Vagina (tissue), 2 donors: ENCODE data around the gene GORASP1. TPM values are rescaled to one million over a fixed set of nuclear protein-coding genes. Genes with fewer than 3 reads are reported as not detected.
A peak's percentile ranks its signal among the peaks of the same experiment; 100 is the strongest.

Experiments
- DNase-seq, 2 donors: peaks; one replicate each; pipeline ENCODE4 v3.0.0-alpha.2; 2017; ENCODE audit errors: extremely low spot score in 2 of 2
- H3K27ac ChIP-seq: fragments of 200-600 bp; sonication (generic); one replicate; pipeline ENCODE4 v1.5.1; 2019
- H3K27me3 ChIP-seq: fragments of 200-600 bp; sonication (generic); one replicate; pipeline ENCODE4 v1.5.1; 2019
- H3K36me3 ChIP-seq, 2 donors: fragments of 200-600 bp; sonication (generic); one replicate each; pipeline ENCODE4 v1.5.1; 2017 to 2019
- H3K4me1 ChIP-seq: fragments of 200-600 bp; sonication (generic); one replicate; pipeline ENCODE4 v1.5.1; 2019
- H3K4me3 ChIP-seq, 2 donors: fragments of 200-600 bp; sonication (generic); 1 replicate in 1 of 2; 2 replicates in 1 of 2; pipeline ENCODE4 v1.5.1; 2016 to 2019
- H3K9me3 ChIP-seq: fragments of 200-600 bp; sonication (generic); one replicate; pipeline ENCODE4 v1.5.1; 2019
- CTCF ChIP-seq, 3 experiments: fragments of 450-650 bp in 2 of 3; fragments of 200-600 bp in 1 of 3; sonication (generic) in 1 of 3; IDR thresholded peaks; one replicate each; pipeline ENCODE4 v1.5.1; 2017 to 2019; ENCODE audit warnings: antibody characterized with exemption in 3 of 3, mild to moderate bottlenecking in 2 of 3, moderate library complexity in 2 of 3
- POLR2A ChIP-seq, 2 donors: fragments of 450-650 bp; IDR thresholded peaks; one replicate each; pipeline ENCODE4 v1.6.1; 2017; ENCODE audit warnings: antibody characterized with exemption in 2 of 2, mild to moderate bottlenecking in 2 of 2, moderate library complexity in 2 of 2
- POLR2AphosphoS5 ChIP-seq, 2 donors: sonication (generic); formaldehyde crosslinking; IDR thresholded peaks; one replicate each; pipeline ENCODE4 v1.9.0; 2017; ENCODE audit warnings: antibody characterized with exemption in 2 of 2, mild to moderate bottlenecking in 2 of 2, low read depth in 1 of 2; ENCODE audit not compliant: insufficient read depth in 1 of 2
- intact Hi-C: fragments of 100-400 bp; cut with DNase I; formaldehyde crosslinking; loops from one replicate; pipeline ENCODE4 v1.15.1; 2023
- total RNA-seq: library from RNA; depleted of rRNA; stranded (reverse); fragments of >200 nt; gene quantifications from one replicate; pipeline ENCODE4 v1.2.3, GENCODE V29; 2016

Gene GORASP1
- total RNA-seq, 1 donor from 2014 or later: 45.9 TPM

- Histone ChIP-seq H3K9me3 (no peaks in the 10 kb centered on the region), H3K27me3 (no peaks in the 10 kb centered on the region), H3K4me3 (no peak overlapping the region), H3K36me3 (peaks cover 0 to 54% of the 10 kb centered on the region in 2 donors), H3K27ac (no peak overlapping the region), H3K4me1 (peaks cover 84% of the 10 kb centered on the region)
- DNase-seq: no peak
- intact Hi-C loops: loop anchor here (5.0 kb wide), 1 partner anchor 38 kb away; the partner anchor contains the start of genes GORASP1 and TTC21A
- TF ChIP-seq CTCF (IDR thresholded peaks at IDR 0.05) (no peak), POLR2AphosphoS5 (IDR thresholded peaks at IDR 0.05; ENCODE audit: insufficient read depth in 1 of 2, low read depth in 1 of 2) (no peak), POLR2A (IDR thresholded peaks at IDR 0.05) (no peak)
Measured at GRCh38 chr3:39144748-39145380, 37.4 kb upstream of the GORASP1 start.

- Histone ChIP-seq H3K36me3 (peaks cover 0 to 58% of the 10 kb centered on the region in 2 donors), H3K4me3 (no peak overlapping the region), H3K27ac (no peak overlapping the region), H3K27me3 (no peaks in the 10 kb centered on the region), H3K9me3 (no peaks in the 10 kb centered on the region), H3K4me1 (peaks cover 82% of the 10 kb centered on the region)
- DNase-seq: no peak
- TF ChIP-seq POLR2A (IDR thresholded peaks at IDR 0.05): no peak
- no peak for TF ChIP-seq POLR2AphosphoS5 (IDR thresholded peaks at IDR 0.05; ENCODE audit: insufficient read depth in 1 of 2, low read depth in 1 of 2)
- no peak for TF ChIP-seq CTCF (IDR thresholded peaks at IDR 0.05)
- intact Hi-C loops: no loop called here
Measured at GRCh38 chr3:39144095-39144747, 36.8 kb upstream of the GORASP1 start.

DNA sequence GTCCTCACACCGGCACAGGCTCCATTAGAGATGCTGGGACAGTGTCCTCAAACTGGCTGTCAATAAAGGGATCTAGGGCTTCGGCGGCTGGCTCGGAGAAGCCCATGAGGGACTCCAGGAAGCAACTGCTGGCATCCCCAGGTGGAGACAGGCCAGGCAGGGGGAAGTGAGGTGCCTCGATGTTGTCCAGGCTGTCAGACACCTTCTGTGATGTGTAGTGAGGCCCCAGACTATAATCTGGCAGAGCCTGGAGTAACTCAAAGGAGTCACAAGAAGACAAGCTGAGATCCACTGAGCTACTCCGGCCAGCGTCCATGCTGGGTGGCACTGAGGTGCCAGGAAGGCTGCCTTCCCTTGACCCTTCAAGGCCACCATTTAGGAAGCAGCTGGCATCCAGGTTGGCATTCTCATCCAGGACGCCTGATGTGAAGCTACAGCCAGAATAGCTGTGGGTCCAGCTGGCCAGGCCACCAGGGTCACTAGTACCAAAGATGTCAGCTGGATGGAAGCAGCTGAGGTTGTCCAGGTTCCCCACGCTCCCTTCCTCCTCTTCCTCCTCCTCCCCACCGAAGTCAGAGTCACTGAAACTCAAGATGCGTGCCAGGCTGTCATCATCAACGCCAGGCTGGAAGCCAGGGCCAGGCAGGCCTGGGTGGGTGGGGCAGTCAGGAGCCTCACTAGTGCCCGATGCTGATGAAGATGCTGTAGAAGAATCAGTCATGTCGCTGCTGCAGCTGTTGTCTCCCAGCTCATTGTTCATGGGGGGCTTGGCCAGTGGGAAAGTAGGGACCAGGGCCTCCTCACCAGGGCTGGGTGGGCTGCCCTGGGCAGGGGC, 35.8 kb upstream of the GORASP1 start:
- H3K27me3 ChIP-seq: no peaks in the 10 kb centered on the region
- peak overlapping the region; percentile 75 for H3K27ac ChIP-seq
- no peak for DNase-seq
- H3K4me3 ChIP-seq: no peak overlapping the region
- TF ChIP-seq POLR2AphosphoS5 (IDR thresholded peaks at IDR 0.05; ENCODE audit: insufficient read depth in 1 of 2, low read depth in 1 of 2): peak in 1 of 2 donors; percentile 18
- no peak for TF ChIP-seq POLR2A (IDR thresholded peaks at IDR 0.05)
- no peak for TF ChIP-seq CTCF (IDR thresholded peaks at IDR 0.05)
- no peaks in the 10 kb centered on the region for H3K9me3 ChIP-seq
- intact Hi-C loops: no loop called here
- H3K36me3 ChIP-seq: peaks cover 0 to 58% of the 10 kb centered on the region in 2 donors
- H3K4me1 ChIP-seq: peaks cover 81% of the 10 kb centered on the region

GRCh38 chr3:39142067-39142466, 34.6 kb upstream of the GORASP1 start:
- Histone ChIP-seq H3K9me3 (no peaks in the 10 kb centered on the region), H3K36me3 (peaks cover 0 to 58% of the 10 kb centered on the region in 2 donors), H3K27ac (peak overlapping the region; percentile 75), H3K27me3 (no peaks in the 10 kb centered on the region), H3K4me1 (peaks cover 69% of the 10 kb centered on the region), H3K4me3 (no peak overlapping the region)
- TF ChIP-seq POLR2AphosphoS5 (IDR thresholded peaks at IDR 0.05; ENCODE audit: insufficient read depth in 1 of 2, low read depth in 1 of 2): peak in 1 of 2 donors; percentile 31
- TF ChIP-seq CTCF (IDR thresholded peaks at IDR 0.05): no peak
- no peak for DNase-seq
- intact Hi-C loops: no loop called here
